Liver (tissue), 9 donors: Measurements from ENCODE around the gene DYRK1A. TPM values are rescaled to one million over a fixed set of nuclear protein-coding genes. Genes with fewer than 3 reads are reported as not detected.

Experiments
- DNase-seq: peaks from one replicate; pipeline ENCODE4 v3.0.0-alpha.2; 2017; ENCODE audit warnings: low spot score
- H3K27ac ChIP-seq, 2 donors: one replicate each; pipeline ENCODE4 v1.7.0; 2013; ENCODE audit warnings: inconsistent platforms in 2 of 2, low read length in 2 of 2, control low read depth in 1 of 2, low read depth in 1 of 2, mild to moderate bottlenecking in 1 of 2
- H3K27me3 ChIP-seq, 4 donors: one replicate each; pipeline versions ENCODE4 v1.6.1 to v1.7.0; 2013; ENCODE audit warnings: low read length in 3 of 4, inconsistent platforms in 1 of 4, mild to moderate bottlenecking in 1 of 4, moderate library complexity in 1 of 4; ENCODE audit not compliant: control insufficient read depth in 4 of 4, insufficient read depth in 4 of 4
- H3K36me3 ChIP-seq, 4 donors: one replicate each; pipeline versions ENCODE4 v1.6.1 to v1.7.0; 2013; ENCODE audit warnings: low read length in 3 of 4, mild to moderate bottlenecking in 3 of 4, low read depth in 1 of 4, moderate library complexity in 1 of 4; ENCODE audit not compliant: control insufficient read depth in 4 of 4, insufficient read depth in 3 of 4
- H3K4me1 ChIP-seq, 4 donors: one replicate each; pipeline versions ENCODE4 v1.6.1 to v1.7.0; 2013; ENCODE audit warnings: low read length in 3 of 4, mild to moderate bottlenecking in 3 of 4, moderate library complexity in 1 of 4; ENCODE audit not compliant: control insufficient read depth in 4 of 4, insufficient read depth in 4 of 4
- H3K4me3 ChIP-seq, 3 donors: one replicate each; pipeline versions ENCODE4 v1.6.1 to v1.7.0; 2013; ENCODE audit warnings: low read length in 3 of 3, control low read depth in 1 of 3, low read depth in 1 of 3, mild to moderate bottlenecking in 1 of 3
- H3K9ac ChIP-seq, 2 donors: one replicate each; pipeline ENCODE4 v1.7.0; 2013; ENCODE audit warnings: low read length in 2 of 2, mild to moderate bottlenecking in 2 of 2, moderate library complexity in 2 of 2, control low read depth in 1 of 2, low read depth in 1 of 2
- H3K9me3 ChIP-seq, 4 donors: one replicate each; pipeline versions ENCODE4 v1.6.1 to v1.7.0; 2013; ENCODE audit warnings: low read length in 3 of 4; ENCODE audit not compliant: control insufficient read depth in 4 of 4
- EGR1 ChIP-seq, 2 donors: IDR thresholded peaks; 2 replicates each; pipeline ENCODE4 v1.6.1; 2016 to 2018; ENCODE audit warnings: antibody characterized with exemption in 2 of 2, low read depth in 2 of 2
- FOXA1 ChIP-seq: IDR thresholded peaks from 2 replicates; pipeline ENCODE4 v1.6.1; 2016; ENCODE audit warnings: antibody characterized with exemption
- GABPA ChIP-seq, 2 donors: IDR thresholded peaks in 1 of 2; conservative IDR thresholded peaks in 1 of 2; 2 replicates each; pipeline ENCODE4 v1.6.1; 2016; ENCODE audit warnings: antibody characterized with exemption in 2 of 2, mild to moderate bottlenecking in 1 of 2, moderate library complexity in 1 of 2
- HNF4A ChIP-seq, 2 donors: conservative IDR thresholded peaks; 2 replicates each; pipeline ENCODE4 v1.6.1; 2016; ENCODE audit warnings: antibody characterized with exemption in 2 of 2, mild to moderate bottlenecking in 2 of 2
- RAD21 ChIP-seq, 2 donors: IDR thresholded peaks; 2 replicates each; pipeline ENCODE4 v1.6.1; 2016; ENCODE audit warnings: antibody characterized with exemption in 2 of 2, mild to moderate bottlenecking in 2 of 2
- YY1 ChIP-seq: IDR thresholded peaks from 2 replicates; pipeline ENCODE4 v1.6.1; 2016; ENCODE audit warnings: antibody characterized with exemption, mild to moderate bottlenecking
- WGBS: extraction: QIAGEN DNeasy Blood & Tissue Kit; methylation state at CpG from one replicate; pipeline ENCODE4 v1.1.7; 2013; 5-methylcytosine and 5-hydroxymethylcytosine counted together
- polyA plus RNA-seq, 2 donors: library from polyadenylated mRNA; stranded (reverse) in 1 of 2; unstranded in 1 of 2; fragments of 200-250 nt in 1 of 2; fragments of >200 nt in 1 of 2; fragmentation: Nextera tagmentation in 1 of 2; extraction: Ambion mirVana in 1 of 2; gene quantifications; one replicate each; pipeline versions ENCODE4 v1.2.1 to v1.2.3, GENCODE V29; 2013 to 2015
- total RNA-seq, 2 donors: library from RNA; depleted of rRNA; stranded (reverse); fragments of >200 nt; gene quantifications; one replicate each; pipeline ENCODE4 v1.2.3, GENCODE V29; 2014
- TF ChIP-seq, protein P1 (sequence below): IDR thresholded peaks from 2 replicates; pipeline ENCODE4 v1.6.1; 2016; ENCODE audit warnings: antibody characterized with exemption
- TF ChIP-seq, protein P2 (sequence below): IDR thresholded peaks from 2 replicates; pipeline ENCODE4 v1.6.1; 2016; ENCODE audit warnings: antibody characterized with exemption, mild to moderate bottlenecking
- TF ChIP-seq, protein P3 (sequence below): IDR thresholded peaks from 2 replicates; pipeline ENCODE4 v1.6.1; 2016; ENCODE audit warnings: antibody characterized with exemption
- TF ChIP-seq, protein P4 (sequence below): fragments of 150-350 bp; IDR thresholded peaks from 2 replicates; pipeline ENCODE4 v1.5.1; 2017; ENCODE audit warnings: improper control_type of control experiment, low read depth, low read length; ENCODE audit not compliant: missing input control
- donor health status: healthy.
- donor health status: healthy.
- donor health status: healthy.
- donor health status: healthy.
- donor health status: healthy.

DYRK1A gene
- total and polyA plus RNA-seq, 4 donors: 5.1 to 58.3 (median 22.9) TPM

DNA sequence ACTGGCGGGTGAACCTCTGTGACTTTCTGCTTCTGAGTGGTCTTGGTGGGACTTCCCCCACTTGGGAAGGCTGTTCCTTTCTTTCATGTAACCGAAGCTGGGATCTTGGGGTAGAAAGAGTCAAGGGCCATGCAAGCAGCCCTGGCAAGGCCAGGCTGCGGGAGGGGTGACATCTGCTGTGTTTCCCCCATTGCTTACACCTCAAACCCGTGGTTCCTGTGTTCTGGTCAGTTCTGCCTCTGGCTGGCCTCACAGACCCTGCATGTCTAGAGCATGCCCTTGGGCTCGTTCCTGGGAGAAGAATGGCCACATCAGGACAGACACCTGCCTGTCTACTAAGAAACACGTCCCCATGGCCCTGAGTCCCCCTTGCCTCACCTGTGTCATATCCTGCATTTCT, 207.7 kb downstream of the DYRK1A start:
- WGBS: 92% methylated on average over 6 of the region's 6 CpGs
- H3K9me3 ChIP-seq: peaks cover 0 to 5% (median 0%) of the 10 kb centered on the region in 4 donors
- no peaks in the 10 kb centered on the region for H3K36me3 ChIP-seq
- H3K9ac ChIP-seq: no peak overlapping the region
- DNase-seq: no peak
- H3K27me3 ChIP-seq: no peaks in the 10 kb centered on the region
- no peak overlapping the region for H3K27ac ChIP-seq
- no peak overlapping the region for H3K4me3 ChIP-seq
- H3K4me1 ChIP-seq: no peaks in the 10 kb centered on the region
- TF ChIP-seq, protein P1, sequence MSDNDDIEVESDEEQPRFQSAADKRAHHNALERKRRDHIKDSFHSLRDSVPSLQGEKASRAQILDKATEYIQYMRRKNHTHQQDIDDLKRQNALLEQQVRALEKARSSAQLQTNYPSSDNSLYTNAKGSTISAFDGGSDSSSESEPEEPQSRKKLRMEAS: no peak
- TF ChIP-seq, protein P2, sequence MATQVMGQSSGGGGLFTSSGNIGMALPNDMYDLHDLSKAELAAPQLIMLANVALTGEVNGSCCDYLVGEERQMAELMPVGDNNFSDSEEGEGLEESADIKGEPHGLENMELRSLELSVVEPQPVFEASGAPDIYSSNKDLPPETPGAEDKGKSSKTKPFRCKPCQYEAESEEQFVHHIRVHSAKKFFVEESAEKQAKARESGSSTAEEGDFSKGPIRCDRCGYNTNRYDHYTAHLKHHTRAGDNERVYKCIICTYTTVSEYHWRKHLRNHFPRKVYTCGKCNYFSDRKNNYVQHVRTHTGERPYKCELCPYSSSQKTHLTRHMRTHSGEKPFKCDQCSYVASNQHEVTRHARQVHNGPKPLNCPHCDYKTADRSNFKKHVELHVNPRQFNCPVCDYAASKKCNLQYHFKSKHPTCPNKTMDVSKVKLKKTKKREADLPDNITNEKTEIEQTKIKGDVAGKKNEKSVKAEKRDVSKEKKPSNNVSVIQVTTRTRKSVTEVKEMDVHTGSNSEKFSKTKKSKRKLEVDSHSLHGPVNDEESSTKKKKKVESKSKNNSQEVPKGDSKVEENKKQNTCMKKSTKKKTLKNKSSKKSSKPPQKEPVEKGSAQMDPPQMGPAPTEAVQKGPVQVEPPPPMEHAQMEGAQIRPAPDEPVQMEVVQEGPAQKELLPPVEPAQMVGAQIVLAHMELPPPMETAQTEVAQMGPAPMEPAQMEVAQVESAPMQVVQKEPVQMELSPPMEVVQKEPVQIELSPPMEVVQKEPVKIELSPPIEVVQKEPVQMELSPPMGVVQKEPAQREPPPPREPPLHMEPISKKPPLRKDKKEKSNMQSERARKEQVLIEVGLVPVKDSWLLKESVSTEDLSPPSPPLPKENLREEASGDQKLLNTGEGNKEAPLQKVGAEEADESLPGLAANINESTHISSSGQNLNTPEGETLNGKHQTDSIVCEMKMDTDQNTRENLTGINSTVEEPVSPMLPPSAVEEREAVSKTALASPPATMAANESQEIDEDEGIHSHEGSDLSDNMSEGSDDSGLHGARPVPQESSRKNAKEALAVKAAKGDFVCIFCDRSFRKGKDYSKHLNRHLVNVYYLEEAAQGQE: no peak
- TF ChIP-seq YY1: no peak
- no peak for TF ChIP-seq FOXA1
- TF ChIP-seq, protein P3, sequence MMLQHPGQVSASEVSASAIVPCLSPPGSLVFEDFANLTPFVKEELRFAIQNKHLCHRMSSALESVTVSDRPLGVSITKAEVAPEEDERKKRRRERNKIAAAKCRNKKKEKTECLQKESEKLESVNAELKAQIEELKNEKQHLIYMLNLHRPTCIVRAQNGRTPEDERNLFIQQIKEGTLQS: no peak
- TF ChIP-seq GABPA (IDR thresholded peaks at IDR 0.05 in 1 of 2, conservative IDR thresholded peaks at IDR 0.05 in 1 of 2): no peak
- TF ChIP-seq, protein P4, sequence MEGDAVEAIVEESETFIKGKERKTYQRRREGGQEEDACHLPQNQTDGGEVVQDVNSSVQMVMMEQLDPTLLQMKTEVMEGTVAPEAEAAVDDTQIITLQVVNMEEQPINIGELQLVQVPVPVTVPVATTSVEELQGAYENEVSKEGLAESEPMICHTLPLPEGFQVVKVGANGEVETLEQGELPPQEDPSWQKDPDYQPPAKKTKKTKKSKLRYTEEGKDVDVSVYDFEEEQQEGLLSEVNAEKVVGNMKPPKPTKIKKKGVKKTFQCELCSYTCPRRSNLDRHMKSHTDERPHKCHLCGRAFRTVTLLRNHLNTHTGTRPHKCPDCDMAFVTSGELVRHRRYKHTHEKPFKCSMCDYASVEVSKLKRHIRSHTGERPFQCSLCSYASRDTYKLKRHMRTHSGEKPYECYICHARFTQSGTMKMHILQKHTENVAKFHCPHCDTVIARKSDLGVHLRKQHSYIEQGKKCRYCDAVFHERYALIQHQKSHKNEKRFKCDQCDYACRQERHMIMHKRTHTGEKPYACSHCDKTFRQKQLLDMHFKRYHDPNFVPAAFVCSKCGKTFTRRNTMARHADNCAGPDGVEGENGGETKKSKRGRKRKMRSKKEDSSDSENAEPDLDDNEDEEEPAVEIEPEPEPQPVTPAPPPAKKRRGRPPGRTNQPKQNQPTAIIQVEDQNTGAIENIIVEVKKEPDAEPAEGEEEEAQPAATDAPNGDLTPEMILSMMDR: no peak
- no peak for TF ChIP-seq RAD21 (IDR thresholded peaks at IDR 0.05)
- no peak for TF ChIP-seq HNF4A (conservative IDR thresholded peaks at IDR 0.05)
- no peak for TF ChIP-seq EGR1 (IDR thresholded peaks at IDR 0.05; ENCODE audit: low read depth in 2 of 2)

DNA sequence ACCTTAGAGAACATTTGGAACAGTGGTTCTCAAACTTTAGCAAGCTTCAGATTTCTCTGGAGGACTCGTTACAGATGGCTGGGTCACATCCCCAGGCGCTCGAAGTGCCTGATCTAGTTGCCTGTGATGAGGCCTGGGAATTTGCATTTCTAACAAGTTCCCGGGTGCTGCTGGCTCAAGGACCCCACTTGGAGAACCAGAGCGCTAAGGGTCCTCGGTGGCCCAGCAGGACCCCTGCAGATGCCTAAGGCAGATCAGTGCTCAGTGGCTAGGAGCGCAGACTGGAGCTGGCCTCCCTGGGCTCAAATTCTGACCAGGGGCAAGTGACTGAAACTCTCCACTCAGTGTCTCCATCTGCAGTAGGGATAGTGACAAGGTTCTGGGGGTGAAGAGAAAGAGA, 208.2 kb downstream of the DYRK1A start:
- Histone ChIP-seq H3K27ac (no peak overlapping the region), H3K9ac (no peak overlapping the region), H3K4me3 (no peak overlapping the region), H3K4me1 (no peaks in the 10 kb centered on the region), H3K9me3 (peaks cover 0 to 7% (median 0%) of the 10 kb centered on the region in 4 donors), H3K27me3 (no peaks in the 10 kb centered on the region), H3K36me3 (no peaks in the 10 kb centered on the region)
- 94% methylated on average over 7 of the region's 7 CpGs for WGBS
- no peak for DNase-seq
- TF ChIP-seq GABPA (IDR thresholded peaks at IDR 0.05 in 1 of 2, conservative IDR thresholded peaks at IDR 0.05 in 1 of 2) (no peak), RAD21 (IDR thresholded peaks at IDR 0.05) (no peak)
- TF ChIP-seq, protein P2: no peak
- TF ChIP-seq, protein P4: no peak
- TF ChIP-seq, protein P1: no peak
- TF ChIP-seq, protein P3: no peak
